GM12892 (cell line): Measurements from ENCODE around the gene CACNA1B.
"Not testable (repeated sequence)": the region's sequence is repeated elsewhere in the genome, so short reads cannot be mapped to it uniquely, and the experiment has no call there.

Experiments
- DNase-seq: peaks from one replicate; pipeline ENCODE4 v3.0.0; 2011; ENCODE audit not compliant: insufficient read length
- FAIRE-seq: peaks from 2 replicates; lab custom pipeline; 2011; peaks lifted over from hg19 to GRCh38; lab: Jason Lieb, UNC
- POLR2A ChIP-seq: IDR thresholded peaks from 2 replicates; pipeline ENCODE4 v1.6.1; 2011; ENCODE audit warnings: low read depth, low read length, control low read depth
- POLR2AphosphoS5 ChIP-seq: IDR thresholded peaks from 2 replicates; pipeline ENCODE4 v1.6.1; 2011; ENCODE audit warnings: low read depth, low read length, control low read depth
- TAF1 ChIP-seq: IDR thresholded peaks from 2 replicates; pipeline ENCODE4 v1.6.1; 2011; ENCODE audit warnings: low read depth, mild to moderate bottlenecking, control low read depth, low read length, borderline replicate concordance

CACNA1B gene

DNA sequence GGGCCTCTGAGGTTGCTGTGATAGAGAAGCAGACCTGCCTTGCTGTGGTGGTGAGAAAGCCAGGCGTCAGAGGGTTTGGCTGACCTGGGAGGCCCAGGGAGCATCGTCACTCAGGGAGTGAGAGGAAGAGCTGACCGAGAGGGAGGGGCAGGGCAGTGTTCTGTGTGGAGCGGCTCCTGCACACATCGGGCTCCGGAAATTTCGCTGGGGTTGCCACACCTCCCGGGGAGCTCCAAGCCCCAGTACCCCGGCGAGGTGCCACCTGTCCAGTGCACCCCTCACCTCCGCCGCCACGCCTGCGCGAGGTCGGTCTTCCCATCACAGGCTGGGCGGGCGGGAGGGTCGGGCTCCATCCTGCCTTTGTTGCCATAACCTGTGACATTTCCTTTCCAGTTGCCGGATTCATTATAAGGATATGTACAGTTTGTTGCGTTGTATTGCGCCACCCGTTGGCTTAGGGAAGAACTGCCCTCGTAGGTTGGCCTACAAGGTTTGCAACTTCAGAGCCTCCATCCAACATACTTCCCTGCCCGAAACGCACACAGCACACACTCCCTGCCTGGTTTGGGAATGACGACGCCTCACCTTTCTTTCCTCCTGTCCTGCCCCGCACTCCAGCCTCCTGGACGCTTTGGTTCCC is 223.2 kb downstream of the CACNA1B start:
- DNase-seq (no peak), FAIRE-seq (no peak)
- TF ChIP-seq POLR2AphosphoS5 (no peak), TAF1 (no peak), POLR2A (no peak)

DNA sequence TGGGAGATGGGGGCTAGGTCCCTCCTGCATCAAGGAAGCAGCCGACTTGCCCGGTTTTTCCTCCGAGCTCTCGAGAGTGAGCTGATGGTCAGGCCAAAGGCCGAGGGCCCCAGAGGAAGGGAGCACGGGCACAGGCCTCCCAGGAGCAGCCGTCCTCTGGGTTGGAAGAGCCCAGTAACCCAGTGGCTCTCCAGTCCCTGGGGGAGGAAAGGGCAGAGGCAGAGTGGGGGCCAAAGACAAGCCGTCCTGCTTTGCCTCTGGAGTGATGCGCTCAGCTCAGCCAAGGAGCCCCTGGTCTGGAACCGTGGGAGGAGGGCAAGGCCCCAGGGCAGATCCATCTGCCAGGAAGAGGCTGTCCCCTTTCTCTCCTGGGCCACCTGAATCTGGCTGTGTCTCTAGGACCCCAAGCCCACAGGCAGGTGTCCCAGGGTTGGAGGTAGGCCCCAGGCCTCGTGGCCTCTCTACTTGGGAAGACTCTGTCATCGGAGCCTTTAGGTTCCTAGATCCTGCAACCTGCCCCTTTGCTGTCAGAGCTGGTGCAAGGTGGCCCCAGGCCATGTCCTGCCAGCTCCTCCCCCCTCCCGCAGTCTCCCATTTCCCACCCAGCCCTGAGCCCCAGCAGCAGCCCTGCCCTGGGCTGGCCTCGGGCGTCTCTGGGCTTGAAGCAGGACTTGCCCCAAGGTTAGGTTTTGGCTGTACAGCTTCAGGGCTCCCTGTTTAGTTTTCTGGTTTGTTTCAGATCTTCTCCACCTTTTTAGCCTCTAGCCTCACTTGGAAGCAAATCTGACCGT is 224.1 kb downstream of the CACNA1B start:
- TF ChIP-seq POLR2AphosphoS5 (no peak), TAF1 (no peak), POLR2A (no peak)
- FAIRE-seq = no peak
- no peak for DNase-seq

DNA sequence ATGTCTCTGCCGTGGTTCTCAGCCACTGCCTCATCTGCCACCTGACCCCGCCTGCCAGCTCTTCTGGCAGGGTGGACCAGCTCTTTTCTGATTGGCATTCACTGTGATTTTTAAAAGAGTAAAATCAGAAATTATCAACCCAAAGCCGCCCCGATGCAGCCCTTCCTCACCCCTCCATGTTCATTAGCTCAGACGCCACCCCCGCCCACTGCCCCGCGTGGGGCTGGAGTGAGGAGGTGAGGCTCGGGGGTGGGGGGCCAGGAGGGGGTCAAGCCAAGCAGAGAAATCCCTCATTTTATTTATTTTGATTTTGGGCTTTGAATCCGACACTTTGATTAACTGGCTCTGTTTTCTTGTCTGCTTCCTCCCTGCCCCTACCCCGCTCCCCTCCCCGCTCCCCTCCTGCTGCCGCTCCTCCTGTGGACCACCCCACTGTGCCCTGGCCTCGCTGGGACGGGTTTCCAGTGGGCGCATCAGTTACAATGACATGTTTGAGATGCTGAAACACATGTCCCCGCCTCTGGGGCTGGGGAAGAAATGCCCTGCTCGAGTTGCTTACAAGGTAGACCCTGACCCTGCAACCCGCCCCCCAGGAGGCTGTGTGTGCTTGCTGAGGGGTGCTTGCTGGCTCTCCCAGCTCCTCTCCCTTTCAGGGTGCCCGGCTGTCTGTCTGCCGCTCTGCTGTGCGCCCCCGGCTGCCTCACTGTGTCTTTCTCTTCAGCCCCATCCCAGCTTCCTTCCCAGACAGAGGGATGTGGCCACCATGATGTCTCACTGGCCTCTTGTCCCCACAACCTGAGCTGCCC is 224.9 kb downstream of the CACNA1B start:
- no peak for DNase-seq
- TF ChIP-seq POLR2AphosphoS5 (no peak), TAF1 (no peak), POLR2A (no peak)
- no peak for FAIRE-seq

DNA sequence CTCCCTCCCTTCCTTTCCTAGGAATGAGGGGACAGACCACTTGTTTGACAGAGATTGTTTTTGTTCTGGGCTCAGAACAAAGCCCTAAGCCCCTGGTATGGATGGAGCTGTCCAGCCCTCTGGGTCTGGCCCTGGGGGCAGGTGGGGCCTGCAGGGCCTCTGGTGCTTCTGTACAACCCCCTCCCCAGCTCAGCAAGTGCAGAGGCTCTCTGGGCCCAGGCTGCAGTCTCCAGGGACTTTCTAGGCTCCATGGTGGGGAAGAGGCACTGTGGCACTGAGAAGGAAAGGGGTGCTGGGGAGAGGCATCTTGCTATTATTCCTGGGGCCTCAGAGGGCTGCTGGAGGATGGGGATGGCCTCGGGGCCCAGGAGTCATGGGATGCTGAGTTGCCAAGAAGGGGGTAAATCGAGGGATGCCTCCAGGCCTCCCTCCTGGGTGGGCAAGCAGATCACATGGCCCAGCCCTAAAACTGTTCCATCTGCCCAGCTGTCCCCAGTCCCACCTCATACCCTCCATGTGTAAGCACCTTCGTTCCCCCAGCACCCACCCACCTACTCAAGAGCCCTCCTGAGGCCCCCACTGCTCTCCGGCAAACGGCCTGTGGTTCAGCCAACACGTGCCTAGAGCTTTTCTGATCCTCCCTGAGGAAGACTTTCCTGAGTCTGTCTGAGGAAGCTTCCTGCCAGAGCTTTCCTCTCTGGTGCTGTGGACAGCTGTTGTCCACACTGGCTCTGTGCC is 225.7 kb downstream of the CACNA1B start:
- no peak for FAIRE-seq
- no peak for DNase-seq
- no peak for TF ChIP-seq POLR2A
- no peak for TF ChIP-seq TAF1
- TF ChIP-seq POLR2AphosphoS5 = no peak

DNA sequence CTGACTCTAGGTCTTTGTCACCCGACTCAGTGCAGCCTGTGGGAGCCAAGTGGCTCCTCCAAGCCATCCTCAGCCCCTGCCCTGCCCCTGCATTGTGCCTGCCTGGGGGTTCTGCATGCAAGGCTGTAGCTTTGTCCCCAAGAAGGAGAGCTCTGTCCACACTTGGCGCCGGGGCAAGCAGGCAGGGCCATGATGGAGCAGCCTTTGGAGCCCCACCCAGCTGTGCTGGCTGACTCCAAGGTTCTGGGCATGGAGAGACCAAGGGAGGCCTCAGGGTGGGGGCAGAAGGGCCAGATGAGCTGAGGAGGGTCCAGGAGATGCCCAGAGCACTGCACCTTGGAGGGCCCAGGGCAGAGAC is 226.2 kb downstream of the CACNA1B start:
- no peak for DNase-seq
- FAIRE-seq = no peak
- TF ChIP-seq POLR2AphosphoS5 (no peak), TAF1 (no peak), POLR2A (no peak)

DNA sequence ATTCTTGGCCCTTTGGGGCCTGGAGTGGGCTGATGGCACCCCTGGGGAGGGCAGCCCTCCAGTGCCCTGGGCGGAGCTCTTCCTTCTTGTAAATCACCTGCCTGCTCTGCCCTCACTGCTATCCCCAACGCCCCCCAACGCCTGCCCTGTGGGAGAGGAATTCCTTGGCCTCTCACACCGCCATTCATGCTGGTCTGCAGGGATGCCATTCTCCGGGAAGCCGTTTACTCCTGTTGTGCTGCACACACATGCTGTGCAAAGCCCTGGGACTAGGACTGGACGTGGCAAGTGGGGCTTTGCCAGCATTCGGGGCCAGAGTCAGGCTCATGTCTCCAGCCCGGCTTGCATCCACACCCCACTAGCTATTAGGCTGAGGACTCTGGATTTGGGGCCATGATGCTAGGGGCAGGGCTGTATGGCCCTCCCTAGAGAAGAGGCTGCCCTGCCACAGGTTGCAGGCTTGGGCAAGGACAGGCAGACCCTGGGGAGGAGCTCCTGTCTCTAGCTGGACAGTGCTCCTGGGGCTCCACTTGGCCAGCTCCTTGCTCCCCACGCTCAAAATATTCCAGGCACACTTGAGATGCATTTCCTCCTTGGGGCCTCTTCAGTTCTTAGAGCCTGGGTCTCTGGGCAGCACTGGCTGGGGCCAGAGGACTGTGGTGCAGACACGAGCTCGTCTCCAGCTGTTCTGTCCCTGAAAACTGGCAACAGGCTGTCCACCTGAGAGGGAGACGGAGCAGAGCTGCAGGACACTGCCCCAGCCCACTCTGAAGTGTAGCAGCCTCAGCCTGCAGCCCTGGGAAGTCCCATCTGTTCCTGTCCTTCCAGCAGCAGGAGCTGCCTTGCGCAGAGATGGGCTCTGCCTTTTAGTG is 226.9 kb downstream of the CACNA1B start:
- DNase-seq = no peak
- TF ChIP-seq POLR2AphosphoS5 (no peak), TAF1 (no peak), POLR2A (no peak)
- no peak for FAIRE-seq

DNA sequence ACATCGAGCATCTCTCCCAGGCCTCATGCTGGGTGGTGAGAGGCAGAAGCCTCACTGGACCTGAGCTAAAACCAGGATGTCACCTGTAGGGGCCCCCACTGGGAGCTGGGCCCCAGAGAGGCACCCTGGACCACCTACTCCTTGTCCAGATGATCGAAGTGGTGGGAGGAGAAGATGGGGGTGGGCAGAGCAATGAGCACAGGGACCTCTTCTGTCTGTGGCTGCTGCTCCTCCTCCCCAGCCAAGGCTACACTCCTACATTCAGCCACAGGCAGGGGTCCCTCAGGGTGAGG is 227.5 kb downstream of the CACNA1B start:
- DNase-seq (no peak), FAIRE-seq (no peak)

DNA sequence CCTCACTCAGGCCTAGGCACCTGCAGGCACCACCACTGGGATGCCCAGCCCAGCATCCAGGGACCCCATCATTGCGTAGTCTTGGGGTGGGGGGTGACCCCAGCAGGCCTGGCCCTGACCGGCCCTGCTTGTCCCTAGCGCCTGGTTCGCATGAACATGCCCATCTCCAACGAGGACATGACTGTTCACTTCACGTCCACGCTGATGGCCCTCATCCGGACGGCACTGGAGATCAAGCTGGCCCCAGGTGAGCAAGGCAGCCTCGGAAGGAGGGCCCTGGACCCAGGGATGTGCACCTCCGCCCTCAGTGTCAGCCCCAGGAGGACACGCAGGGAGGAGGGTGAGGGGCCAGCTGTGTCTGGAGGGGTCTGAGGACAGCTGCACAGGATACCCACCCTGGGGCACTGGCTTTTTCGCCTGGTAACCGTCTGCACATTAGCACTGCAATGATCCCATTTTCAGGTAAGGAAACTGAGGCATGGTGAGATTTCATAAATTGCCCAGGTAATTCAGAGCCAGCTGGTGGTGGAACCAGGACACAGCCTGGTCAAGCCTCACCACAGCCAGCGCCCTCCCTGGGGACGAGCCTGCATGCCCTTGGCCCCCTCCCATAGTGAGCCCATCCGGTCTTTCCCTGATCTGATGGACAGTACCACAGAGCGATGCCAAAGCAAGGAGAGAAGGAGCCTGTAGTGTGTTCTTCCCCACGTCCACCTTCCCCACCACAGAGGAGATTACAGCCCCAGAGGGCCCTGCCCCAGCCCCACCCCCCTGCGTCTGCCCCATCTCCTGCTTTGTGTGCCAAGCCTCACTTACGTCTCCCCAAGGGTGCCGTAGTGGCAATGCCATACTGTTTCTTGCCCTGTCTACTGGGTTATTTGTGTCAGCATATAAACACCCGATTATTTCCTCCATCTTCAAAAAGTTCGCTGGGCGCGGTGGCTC is 228.3 kb downstream of the CACNA1B start:
- FAIRE-seq (no peak), DNase-seq (no peak)
- TF ChIP-seq POLR2AphosphoS5 (no peak), POLR2A (no peak), TAF1 (no peak)

More for the DNA sequence above, 227.5 kb downstream of the CACNA1B start:
- TF ChIP-seq POLR2AphosphoS5 (no peak), POLR2A (no peak), TAF1 (no peak)

DNA sequence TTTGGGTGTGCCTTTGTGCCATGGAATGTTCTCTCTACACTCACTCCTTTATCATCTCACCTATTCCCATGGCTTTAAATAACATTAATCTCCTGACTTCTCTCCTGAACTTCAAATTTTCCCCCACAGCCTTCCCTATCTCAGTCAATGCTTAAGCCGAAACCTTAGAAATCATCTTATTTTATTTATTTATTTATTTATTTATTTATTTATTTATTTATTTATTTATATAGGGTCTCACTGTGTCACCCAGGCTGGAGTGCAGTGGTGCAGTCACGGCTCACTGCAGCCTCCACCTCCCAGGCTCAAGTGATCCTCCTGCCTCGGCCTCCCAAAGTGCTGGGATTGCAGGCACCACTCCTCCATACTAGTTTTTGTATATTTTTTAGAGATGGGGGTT is 229.5 kb downstream of the CACNA1B start:
- not testable (repeated sequence) for DNase-seq, FAIRE-seq
